Natural killer cell (primary cell): ENCODE data around the gene ZNF579. TPM values are rescaled to one million over a fixed set of nuclear protein-coding genes. Genes with fewer than 3 reads are reported as not detected.

Source experiments
- ATAC-seq, 3 donors: fragments of 150-1000 bp in 2 of 3; fragments of 200-7000 bp in 1 of 3; cut with Tn5 transposase; 1 replicate in 1 of 3; 2 replicates in 2 of 3; pipeline ENCODE4 v1.10.0; 2021; ENCODE audit warnings: mild to moderate bottlenecking in 2 of 3, moderate library complexity in 2 of 3
- DNase-seq, 2 donors: peaks; one replicate each; pipeline versions ENCODE4 v3.0.0 to v3.0.0-alpha.2; 2013 to 2021; ENCODE audit warnings: mixed read lengths in 1 of 2
- H3K27ac ChIP-seq: one replicate; pipeline ENCODE4 v1.5.1; 2013; ENCODE audit warnings: mild to moderate bottlenecking, low read length
- H3K27me3 ChIP-seq: one replicate; pipeline ENCODE4 v1.6.1; 2013; ENCODE audit warnings: low read length; ENCODE audit not compliant: control insufficient read depth, insufficient read depth
- H3K36me3 ChIP-seq: one replicate; pipeline ENCODE4 v1.6.1; 2013; ENCODE audit warnings: low read length; ENCODE audit not compliant: control insufficient read depth, insufficient read depth
- H3K4me1 ChIP-seq: one replicate; pipeline ENCODE4 v1.6.1; 2013; ENCODE audit warnings: low read length; ENCODE audit not compliant: control insufficient read depth, insufficient read depth
- H3K4me3 ChIP-seq: one replicate; pipeline ENCODE4 v1.5.1; 2013; ENCODE audit warnings: low read length
- H3K9me3 ChIP-seq: one replicate; pipeline ENCODE4 v1.6.1; 2013; ENCODE audit warnings: low read length; ENCODE audit not compliant: control insufficient read depth, insufficient read depth
- H3K27ac Mint-ChIP-seq, 2 donors: one replicate each; pipeline ENCODE4 v1.8.0; 2022; ENCODE audit warnings: mild to moderate bottlenecking in 2 of 2, mixed read lengths in 2 of 2, moderate library complexity in 1 of 2
- H3K27me3 Mint-ChIP-seq, 2 donors: one replicate each; pipeline ENCODE4 v1.8.0; 2022; ENCODE audit warnings: low read depth in 2 of 2, mixed read lengths in 2 of 2
- H3K36me3 Mint-ChIP-seq: one replicate; pipeline ENCODE4 v1.8.0; 2022; ENCODE audit warnings: mixed read lengths
- H3K4me1 Mint-ChIP-seq, 2 donors: one replicate each; pipeline ENCODE4 v1.8.0; 2022; ENCODE audit warnings: mixed read lengths in 2 of 2
- H3K4me3 Mint-ChIP-seq: one replicate; pipeline ENCODE4 v1.8.0; 2022; ENCODE audit warnings: mild to moderate bottlenecking, moderate library complexity, mixed read lengths
- H3K9me3 Mint-ChIP-seq, 2 donors: one replicate each; pipeline ENCODE4 v1.8.0; 2022; ENCODE audit warnings: mixed read lengths in 2 of 2
- WGBS: methylation state at CpG from one replicate; pipeline ENCODE4 v1.1.7; 2013; ENCODE audit warnings: missing lambda C conversion rate; ENCODE audit not compliant: insufficient coverage; 5-methylcytosine and 5-hydroxymethylcytosine counted together
- intact Hi-C: fragments of 100-400 bp; cut with micrococcal nuclease; formaldehyde crosslinking; loops from one replicate; pipeline ENCODE4 v1.14.2; 2022
- total RNA-seq, 4 donors: library from RNA; stranded (reverse); fragments of 120-200 nt in 1 of 4; gene quantifications; one replicate each; pipeline versions ENCODE4 v1.2.3 to v1.2.4, GENCODE V29; 2013 to 2022
- TF ChIP-seq, protein P1 (sequence below): fragments of 200-600 bp; IDR thresholded peaks from one replicate; pipeline ENCODE4 v1.8.0; 2022; ENCODE audit warnings: antibody characterized with exemption

The ZNF579 gene
- total RNA-seq, 3 donors from 2014 or later (not counting 1 experiment from before 2014, with no cell fraction given) = 8.3 to 11.2 (median 9.5) TPM

DNA sequence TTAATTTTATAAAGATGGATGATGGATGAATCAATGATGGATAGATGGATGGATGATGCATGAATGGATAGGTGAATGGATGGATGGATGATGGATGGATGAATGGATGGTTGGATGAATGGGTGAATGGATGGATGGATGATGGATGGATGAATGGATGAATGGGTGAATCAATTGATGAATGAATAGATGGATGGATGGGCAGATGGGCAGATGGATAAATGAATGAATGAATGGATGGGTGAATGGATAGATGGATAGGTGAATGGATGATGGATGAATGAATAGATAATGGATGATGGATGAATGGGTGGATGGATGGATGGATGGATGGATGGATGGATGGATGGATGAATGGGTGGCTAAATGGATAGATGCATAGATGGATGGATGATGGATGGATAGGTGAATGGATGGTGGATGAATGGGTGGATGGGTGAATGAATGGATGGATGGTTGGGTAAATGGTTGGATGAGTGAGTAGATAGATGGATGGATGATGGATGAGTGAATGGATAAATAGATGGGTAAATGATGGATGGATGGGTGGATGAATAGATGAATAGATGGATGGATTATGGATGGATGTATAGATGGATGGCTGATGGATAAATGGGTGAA, 12.8 kb downstream of the ZNF579 start:
- no peaks in the 10 kb centered on the region for H3K36me3 ChIP-seq
- Mint-ChIP-seq H3K9me3 (no peaks in the 10 kb centered on the region), H3K27ac (no peak overlapping the region), H3K4me1 (no peaks in the 10 kb centered on the region), H3K36me3 (no peaks in the 10 kb centered on the region), H3K4me3 (no peak overlapping the region), H3K27me3 (peaks cover 0 to 12% of the 10 kb centered on the region in 2 donors)
- ATAC-seq = no peak
- DNase-seq = no peak
- TF ChIP-seq, protein P1, sequence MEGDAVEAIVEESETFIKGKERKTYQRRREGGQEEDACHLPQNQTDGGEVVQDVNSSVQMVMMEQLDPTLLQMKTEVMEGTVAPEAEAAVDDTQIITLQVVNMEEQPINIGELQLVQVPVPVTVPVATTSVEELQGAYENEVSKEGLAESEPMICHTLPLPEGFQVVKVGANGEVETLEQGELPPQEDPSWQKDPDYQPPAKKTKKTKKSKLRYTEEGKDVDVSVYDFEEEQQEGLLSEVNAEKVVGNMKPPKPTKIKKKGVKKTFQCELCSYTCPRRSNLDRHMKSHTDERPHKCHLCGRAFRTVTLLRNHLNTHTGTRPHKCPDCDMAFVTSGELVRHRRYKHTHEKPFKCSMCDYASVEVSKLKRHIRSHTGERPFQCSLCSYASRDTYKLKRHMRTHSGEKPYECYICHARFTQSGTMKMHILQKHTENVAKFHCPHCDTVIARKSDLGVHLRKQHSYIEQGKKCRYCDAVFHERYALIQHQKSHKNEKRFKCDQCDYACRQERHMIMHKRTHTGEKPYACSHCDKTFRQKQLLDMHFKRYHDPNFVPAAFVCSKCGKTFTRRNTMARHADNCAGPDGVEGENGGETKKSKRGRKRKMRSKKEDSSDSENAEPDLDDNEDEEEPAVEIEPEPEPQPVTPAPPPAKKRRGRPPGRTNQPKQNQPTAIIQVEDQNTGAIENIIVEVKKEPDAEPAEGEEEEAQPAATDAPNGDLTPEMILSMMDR = no peak
- intact Hi-C loops = no loop called here
- peaks cover 2% of the 10 kb centered on the region for H3K27me3 ChIP-seq
- no peak overlapping the region for H3K4me3 ChIP-seq
- H3K4me1 ChIP-seq = no peaks in the 10 kb centered on the region
- no peaks in the 10 kb centered on the region for H3K9me3 ChIP-seq
- H3K27ac ChIP-seq = no peak overlapping the region

DNA sequence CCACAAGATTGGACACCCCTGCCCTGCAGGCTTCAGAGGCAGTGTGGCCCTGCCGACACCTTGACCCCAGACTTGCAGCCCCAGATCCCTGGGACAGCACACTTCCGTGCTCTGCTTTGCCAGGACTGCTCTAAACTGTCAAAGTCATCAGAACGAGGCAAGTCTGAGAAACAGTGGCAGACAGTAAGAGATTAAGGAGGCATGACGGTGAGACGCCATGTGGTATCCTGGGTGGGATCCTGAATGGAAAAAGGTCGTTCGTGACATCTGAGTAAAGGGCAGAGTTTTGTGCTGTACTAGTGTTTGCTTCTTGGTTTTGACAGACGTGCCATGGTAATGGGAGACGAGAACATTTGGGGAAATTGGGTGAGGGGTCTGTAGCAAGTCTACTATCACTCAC, 13.8 kb downstream of the ZNF579 start:
- H3K4me1 Mint-ChIP-seq = no peaks in the 10 kb centered on the region
- H3K9me3 Mint-ChIP-seq = no peaks in the 10 kb centered on the region
- intact Hi-C loops = no loop called here

DNA sequence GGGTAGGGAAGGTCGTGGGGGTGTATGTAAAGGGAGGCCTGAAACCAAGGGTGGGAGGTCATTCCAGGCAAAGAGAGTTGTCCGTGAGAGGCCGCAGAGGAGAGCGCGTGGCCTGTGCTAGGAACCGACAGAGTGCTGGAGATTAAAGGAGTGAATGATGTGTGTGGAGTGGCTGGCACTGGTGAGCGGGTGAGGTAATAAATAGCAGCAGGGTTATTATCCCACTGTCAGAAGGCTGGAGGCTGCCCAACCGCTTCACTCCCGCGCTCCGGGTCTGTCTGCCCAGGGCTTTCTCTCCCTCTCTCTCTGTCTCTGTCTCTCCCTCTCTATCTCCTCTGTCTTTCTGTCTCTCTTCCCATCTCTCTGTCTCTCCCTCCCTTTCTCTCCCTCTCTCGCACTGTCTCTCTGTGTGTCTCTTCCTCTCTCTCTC, 17.4 kb downstream of the ZNF579 start:
- Histone ChIP-seq H3K27ac (no peak overlapping the region), H3K27me3 (peaks cover 2% of the 10 kb centered on the region), H3K36me3 (no peaks in the 10 kb centered on the region), H3K4me3 (no peak overlapping the region), H3K9me3 (peaks cover 8% of the 10 kb centered on the region), H3K4me1 (no peaks in the 10 kb centered on the region)
- Mint-ChIP-seq H3K4me3 (no peak overlapping the region), H3K4me1 (no peaks in the 10 kb centered on the region), H3K9me3 (no peaks in the 10 kb centered on the region), H3K36me3 (no peaks in the 10 kb centered on the region), H3K27me3 (peaks cover 0 to 15% of the 10 kb centered on the region in 2 donors), H3K27ac (no peak overlapping the region)
- intact Hi-C loops = no loop called here
- 85% methylated on average over 12 of the region's 12 CpGs for WGBS
- TF ChIP-seq, protein P1 = no peak
- no peak for DNase-seq
- no peak for ATAC-seq

More for the DNA sequence above, 13.8 kb downstream of the ZNF579 start:
- no peak overlapping the region for H3K27ac Mint-ChIP-seq
- no peaks in the 10 kb centered on the region for H3K4me1 ChIP-seq
- peaks cover 2% of the 10 kb centered on the region for H3K27me3 ChIP-seq
- H3K4me3 Mint-ChIP-seq = no peak overlapping the region
- H3K27me3 Mint-ChIP-seq = peaks cover 0 to 12% of the 10 kb centered on the region in 2 donors
- TF ChIP-seq, protein P1 = no peak
- H3K36me3 ChIP-seq = no peaks in the 10 kb centered on the region
- H3K9me3 ChIP-seq = no peaks in the 10 kb centered on the region
- ATAC-seq (no peak), DNase-seq (no peak)
- WGBS = 68% methylated on average over 9 of the region's 9 CpGs
- no peaks in the 10 kb centered on the region for H3K36me3 Mint-ChIP-seq
- no peak overlapping the region for H3K4me3 ChIP-seq
- H3K27ac ChIP-seq = no peak overlapping the region

DNA sequence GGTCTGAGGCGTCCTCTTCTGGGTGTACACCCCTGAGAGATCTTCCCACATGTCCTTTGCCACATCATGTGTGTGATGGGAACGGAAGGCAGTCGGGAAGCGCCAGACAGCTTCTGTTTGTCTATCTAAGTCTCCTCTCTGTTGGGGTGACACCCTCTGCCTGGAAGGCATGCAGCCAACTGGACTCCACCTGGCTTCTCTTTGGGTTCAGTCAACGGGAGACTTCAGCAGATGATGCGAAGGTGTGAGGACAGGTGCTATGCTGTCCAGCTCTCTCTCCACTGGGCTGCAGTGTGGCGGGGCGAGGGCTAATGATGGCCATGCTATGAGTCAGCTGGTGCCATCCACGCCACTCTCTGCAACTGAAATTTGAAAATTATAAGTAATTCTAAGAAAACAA, 21.0 kb downstream of the ZNF579 start:
- no peaks in the 10 kb centered on the region for H3K4me1 Mint-ChIP-seq
- Histone ChIP-seq H3K27ac (no peak overlapping the region), H3K27me3 (no peaks in the 10 kb centered on the region), H3K9me3 (peaks cover 8% of the 10 kb centered on the region), H3K4me1 (no peaks in the 10 kb centered on the region), H3K36me3 (no peaks in the 10 kb centered on the region), H3K4me3 (no peak overlapping the region)
- H3K36me3 Mint-ChIP-seq = no peaks in the 10 kb centered on the region
- no peak overlapping the region for H3K27ac Mint-ChIP-seq
- ATAC-seq (no peak), DNase-seq (no peak)
- H3K9me3 Mint-ChIP-seq = no peaks in the 10 kb centered on the region
- intact Hi-C loops = no loop called here
- no peak overlapping the region for H3K4me3 Mint-ChIP-seq
- TF ChIP-seq, protein P1 = no peak
- H3K27me3 Mint-ChIP-seq = peaks cover 0 to 5% of the 10 kb centered on the region in 2 donors
- WGBS = 89% methylated on average over 9 of the region's 9 CpGs
